HepG2 (cell line): ENCODE measurements around the gene FAM219B. TPM values are rescaled to one million over a fixed set of nuclear protein-coding genes. Genes with fewer than 3 reads are reported as not detected.
A peak's percentile ranks its signal among the peaks of the same experiment; 100 is the strongest.

Source experiments
- ATAD3A ChIP-seq: sonication (generic); formaldehyde crosslinking; IDR thresholded peaks from 2 replicates; pipeline ENCODE4 v1.4.0; 2020; ENCODE audit warnings: missing genetic modification reagents
- CEBPG ChIP-seq: IDR thresholded peaks from 2 replicates; pipeline ENCODE4 v1.6.1; 2016
- GPN1 ChIP-seq: sonication (generic); formaldehyde crosslinking; IDR thresholded peaks from 2 replicates; pipeline ENCODE4 v1.5.1; 2020; ENCODE audit warnings: missing genetic modification reagents, borderline replicate concordance
- HOXD1 ChIP-seq: sonication (generic); formaldehyde crosslinking; IDR thresholded peaks from 2 replicates; pipeline ENCODE4 v1.5.0; 2020; ENCODE audit warnings: missing genetic modification reagents
- KLF6 ChIP-seq: IDR thresholded peaks from 2 replicates; pipeline ENCODE4 v1.8.0; 2016; ENCODE audit warnings: missing biosample characterization, missing genetic modification reagents
- MIER2 ChIP-seq: IDR thresholded peaks from 2 replicates; pipeline ENCODE4 v1.6.1; 2016; ENCODE audit warnings: missing biosample characterization, missing genetic modification reagents
- NFIC ChIP-seq: IDR thresholded peaks from 2 replicates; pipeline ENCODE4 v1.6.1; 2012; ENCODE audit warnings: mild to moderate bottlenecking, low read length, inconsistent platforms
- SRSF9 ChIP-seq: fragments of 200-400 bp; formaldehyde crosslinking; IDR thresholded peaks from 2 replicates; pipeline ENCODE4 v1.6.1; 2018; ENCODE audit warnings: borderline replicate concordance, mild to moderate bottlenecking, low read depth, low read length; ENCODE audit not compliant: insufficient read depth, poor library complexity, severe bottlenecking
- ZNF547 ChIP-seq: sonication (generic); formaldehyde crosslinking; IDR thresholded peaks from 2 replicates; pipeline ENCODE4 v1.5.1; 2020; ENCODE audit warnings: mild to moderate bottlenecking, missing genetic modification reagents
- ZNF781 ChIP-seq: sonication (generic); formaldehyde crosslinking; IDR thresholded peaks from 2 replicates; pipeline ENCODE4 v1.5.1; 2020; ENCODE audit warnings: borderline replicate concordance, mild to moderate bottlenecking, missing genetic modification reagents; ENCODE audit errors: not compliant biosample characterization
- ZSCAN22 ChIP-seq: sonication (generic); formaldehyde crosslinking; IDR thresholded peaks from 2 replicates; pipeline ENCODE4 v1.4.0; 2020; ENCODE audit warnings: mild to moderate bottlenecking, missing genetic modification reagents
- polyA plus RNA-seq, 8 experiments: library from polyadenylated mRNA; depleted of rRNA in 3 of 8; stranded (reverse) in 7 of 8; unstranded in 1 of 8; fragments of >200 nt; fragmentation: Illumina TruSeq in 4 of 8; extraction: Trizol in 4 of 8; gene quantifications; 2 replicates each; pipeline versions ENCODE4 v1.2.1 to v1.2.3, GENCODE V29; 2011 to 2016; ENCODE audit warnings: low read depth in 4 of 8, missing spikeins in 1 of 8, mixed read lengths in 1 of 8; ENCODE audit not compliant: insufficient read depth in 1 of 8
- total RNA-seq, 5 experiments: library from RNA; depleted of rRNA; stranded (reverse); fragments of >200 nt; fragmentation: Illumina TruSeq; extraction: Trizol; gene quantifications; 2 replicates each; pipeline ENCODE4 v1.2.3, GENCODE V29; 2016; ENCODE audit warnings: low read depth in 1 of 5
- TF ChIP-seq, protein P1 (sequence below): sonication (generic); formaldehyde crosslinking; IDR thresholded peaks from 2 replicates; pipeline ENCODE4 v1.5.0; 2020; ENCODE audit warnings: mild to moderate bottlenecking, missing genetic modification reagents, borderline replicate concordance
- TF ChIP-seq, protein P2 (sequence below): sonication (generic); formaldehyde crosslinking; IDR thresholded peaks from 2 replicates; pipeline ENCODE4 v1.4.0; 2020; ENCODE audit warnings: missing genetic modification reagents
- TF ChIP-seq, protein P3 (sequence below): sonication (generic); formaldehyde crosslinking; IDR thresholded peaks from 2 replicates; pipeline ENCODE4 v1.4.0; 2020; ENCODE audit warnings: missing genetic modification reagents, borderline replicate concordance
- TF ChIP-seq, protein P4 (sequence below): sonication (generic); formaldehyde crosslinking; IDR thresholded peaks from 2 replicates; pipeline ENCODE4 v1.9.0; 2021; ENCODE audit warnings: missing genetic modification reagents, mild to moderate bottlenecking, borderline replicate concordance

Gene FAM219B
- total and polyA plus RNA-seq, 2 of the 13 experiments (the other 11 are each of a cell fraction or from before 2014, with no cell fraction given) = 36.6 to 50.2 TPM

DNA sequence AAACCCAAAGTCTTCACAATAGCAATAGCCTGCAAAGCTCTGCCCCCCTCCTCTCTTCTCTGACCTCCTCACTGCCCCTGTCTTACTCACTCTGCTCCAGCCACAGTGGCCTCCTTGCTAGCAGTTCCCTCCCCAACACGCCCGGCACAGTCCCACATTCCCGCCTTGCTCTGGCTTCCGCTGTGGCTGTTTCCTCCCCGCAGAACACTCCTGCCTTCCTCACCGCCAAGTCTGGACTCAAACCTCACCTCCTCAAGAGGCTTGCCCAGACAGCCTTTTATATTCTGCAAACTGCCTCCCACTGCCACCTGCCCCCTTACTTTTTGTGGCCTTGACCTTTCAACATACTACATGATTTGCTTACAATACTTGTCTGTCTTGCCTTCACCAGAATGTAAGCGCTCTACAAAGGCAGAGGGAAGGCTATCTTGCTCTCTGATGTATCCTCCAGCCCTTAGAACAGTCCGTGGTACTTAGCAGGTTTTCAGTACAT is 17.2 kb downstream of the FAM219B start (continued):
- TF ChIP-seq, protein P1, sequence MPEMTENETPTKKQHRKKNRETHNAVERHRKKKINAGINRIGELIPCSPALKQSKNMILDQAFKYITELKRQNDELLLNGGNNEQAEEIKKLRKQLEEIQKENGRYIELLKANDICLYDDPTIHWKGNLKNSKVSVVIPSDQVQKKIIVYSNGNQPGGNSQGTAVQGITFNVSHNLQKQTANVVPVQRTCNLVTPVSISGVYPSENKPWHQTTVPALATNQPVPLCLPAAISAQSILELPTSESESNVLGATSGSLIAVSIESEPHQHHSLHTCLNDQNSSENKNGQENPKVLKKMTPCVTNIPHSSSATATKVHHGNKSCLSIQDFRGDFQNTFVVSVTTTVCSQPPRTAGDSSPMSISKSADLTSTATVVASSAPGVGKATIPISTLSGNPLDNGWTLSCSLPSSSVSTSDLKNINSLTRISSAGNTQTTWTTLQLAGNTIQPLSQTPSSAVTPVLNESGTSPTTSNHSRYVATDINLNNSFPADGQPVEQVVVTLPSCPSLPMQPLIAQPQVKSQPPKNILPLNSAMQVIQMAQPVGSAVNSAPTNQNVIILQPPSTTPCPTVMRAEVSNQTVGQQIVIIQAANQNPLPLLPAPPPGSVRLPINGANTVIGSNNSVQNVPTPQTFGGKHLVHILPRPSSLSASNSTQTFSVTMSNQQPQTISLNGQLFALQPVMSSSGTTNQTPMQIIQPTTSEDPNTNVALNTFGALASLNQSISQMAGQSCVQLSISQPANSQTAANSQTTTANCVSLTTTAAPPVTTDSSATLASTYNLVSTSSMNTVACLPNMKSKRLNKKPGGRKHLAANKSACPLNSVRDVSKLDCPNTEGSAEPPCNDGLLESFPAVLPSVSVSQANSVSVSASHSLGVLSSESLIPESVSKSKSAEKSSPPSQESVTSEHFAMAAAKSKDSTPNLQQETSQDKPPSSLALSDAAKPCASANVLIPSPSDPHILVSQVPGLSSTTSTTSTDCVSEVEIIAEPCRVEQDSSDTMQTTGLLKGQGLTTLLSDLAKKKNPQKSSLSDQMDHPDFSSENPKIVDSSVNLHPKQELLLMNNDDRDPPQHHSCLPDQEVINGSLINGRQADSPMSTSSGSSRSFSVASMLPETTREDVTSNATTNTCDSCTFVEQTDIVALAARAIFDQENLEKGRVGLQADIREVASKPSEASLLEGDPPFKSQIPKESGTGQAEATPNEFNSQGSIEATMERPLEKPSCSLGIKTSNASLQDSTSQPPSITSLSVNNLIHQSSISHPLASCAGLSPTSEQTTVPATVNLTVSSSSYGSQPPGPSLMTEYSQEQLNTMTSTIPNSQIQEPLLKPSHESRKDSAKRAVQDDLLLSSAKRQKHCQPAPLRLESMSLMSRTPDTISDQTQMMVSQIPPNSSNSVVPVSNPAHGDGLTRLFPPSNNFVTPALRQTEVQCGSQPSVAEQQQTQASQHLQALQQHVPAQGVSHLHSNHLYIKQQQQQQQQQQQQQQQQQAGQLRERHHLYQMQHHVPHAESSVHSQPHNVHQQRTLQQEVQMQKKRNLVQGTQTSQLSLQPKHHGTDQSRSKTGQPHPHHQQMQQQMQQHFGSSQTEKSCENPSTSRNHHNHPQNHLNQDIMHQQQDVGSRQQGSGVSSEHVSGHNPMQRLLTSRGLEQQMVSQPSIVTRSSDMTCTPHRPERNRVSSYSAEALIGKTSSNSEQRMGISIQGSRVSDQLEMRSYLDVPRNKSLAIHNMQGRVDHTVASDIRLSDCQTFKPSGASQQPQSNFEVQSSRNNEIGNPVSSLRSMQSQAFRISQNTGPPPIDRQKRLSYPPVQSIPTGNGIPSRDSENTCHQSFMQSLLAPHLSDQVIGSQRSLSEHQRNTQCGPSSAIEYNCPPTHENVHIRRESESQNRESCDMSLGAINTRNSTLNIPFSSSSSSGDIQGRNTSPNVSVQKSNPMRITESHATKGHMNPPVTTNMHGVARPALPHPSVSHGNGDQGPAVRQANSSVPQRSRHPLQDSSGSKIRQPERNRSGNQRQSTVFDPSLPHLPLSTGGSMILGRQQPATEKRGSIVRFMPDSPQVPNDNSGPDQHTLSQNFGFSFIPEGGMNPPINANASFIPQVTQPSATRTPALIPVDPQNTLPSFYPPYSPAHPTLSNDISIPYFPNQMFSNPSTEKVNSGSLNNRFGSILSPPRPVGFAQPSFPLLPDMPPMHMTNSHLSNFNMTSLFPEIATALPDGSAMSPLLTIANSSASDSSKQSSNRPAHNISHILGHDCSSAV = no peak
- TF ChIP-seq ATAD3A (CRISPR knock-in tag) (no peak), ZSCAN22 (CRISPR knock-in tag) (no peak; the same call in 1 of the 2 replicates), ZNF781 (CRISPR knock-in tag) (peak; percentile 31), KLF6 (CRISPR knock-in tag) (no peak), ZNF547 (CRISPR knock-in tag) (no peak), GPN1 (CRISPR knock-in tag) (no peak), NFIC (no peak), HOXD1 (no peak), MIER2 (no peak), SRSF9 (no peak), CEBPG (CRISPR knock-in tag) (no peak)
- TF ChIP-seq, protein P2, sequence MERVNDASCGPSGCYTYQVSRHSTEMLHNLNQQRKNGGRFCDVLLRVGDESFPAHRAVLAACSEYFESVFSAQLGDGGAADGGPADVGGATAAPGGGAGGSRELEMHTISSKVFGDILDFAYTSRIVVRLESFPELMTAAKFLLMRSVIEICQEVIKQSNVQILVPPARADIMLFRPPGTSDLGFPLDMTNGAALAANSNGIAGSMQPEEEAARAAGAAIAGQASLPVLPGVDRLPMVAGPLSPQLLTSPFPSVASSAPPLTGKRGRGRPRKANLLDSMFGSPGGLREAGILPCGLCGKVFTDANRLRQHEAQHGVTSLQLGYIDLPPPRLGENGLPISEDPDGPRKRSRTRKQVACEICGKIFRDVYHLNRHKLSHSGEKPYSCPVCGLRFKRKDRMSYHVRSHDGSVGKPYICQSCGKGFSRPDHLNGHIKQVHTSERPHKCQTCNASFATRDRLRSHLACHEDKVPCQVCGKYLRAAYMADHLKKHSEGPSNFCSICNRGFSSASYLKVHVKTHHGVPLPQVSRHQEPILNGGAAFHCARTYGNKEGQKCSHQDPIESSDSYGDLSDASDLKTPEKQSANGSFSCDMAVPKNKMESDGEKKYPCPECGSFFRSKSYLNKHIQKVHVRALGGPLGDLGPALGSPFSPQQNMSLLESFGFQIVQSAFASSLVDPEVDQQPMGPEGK (CRISPR knock-in tag) = no peak
- TF ChIP-seq, protein P3, sequence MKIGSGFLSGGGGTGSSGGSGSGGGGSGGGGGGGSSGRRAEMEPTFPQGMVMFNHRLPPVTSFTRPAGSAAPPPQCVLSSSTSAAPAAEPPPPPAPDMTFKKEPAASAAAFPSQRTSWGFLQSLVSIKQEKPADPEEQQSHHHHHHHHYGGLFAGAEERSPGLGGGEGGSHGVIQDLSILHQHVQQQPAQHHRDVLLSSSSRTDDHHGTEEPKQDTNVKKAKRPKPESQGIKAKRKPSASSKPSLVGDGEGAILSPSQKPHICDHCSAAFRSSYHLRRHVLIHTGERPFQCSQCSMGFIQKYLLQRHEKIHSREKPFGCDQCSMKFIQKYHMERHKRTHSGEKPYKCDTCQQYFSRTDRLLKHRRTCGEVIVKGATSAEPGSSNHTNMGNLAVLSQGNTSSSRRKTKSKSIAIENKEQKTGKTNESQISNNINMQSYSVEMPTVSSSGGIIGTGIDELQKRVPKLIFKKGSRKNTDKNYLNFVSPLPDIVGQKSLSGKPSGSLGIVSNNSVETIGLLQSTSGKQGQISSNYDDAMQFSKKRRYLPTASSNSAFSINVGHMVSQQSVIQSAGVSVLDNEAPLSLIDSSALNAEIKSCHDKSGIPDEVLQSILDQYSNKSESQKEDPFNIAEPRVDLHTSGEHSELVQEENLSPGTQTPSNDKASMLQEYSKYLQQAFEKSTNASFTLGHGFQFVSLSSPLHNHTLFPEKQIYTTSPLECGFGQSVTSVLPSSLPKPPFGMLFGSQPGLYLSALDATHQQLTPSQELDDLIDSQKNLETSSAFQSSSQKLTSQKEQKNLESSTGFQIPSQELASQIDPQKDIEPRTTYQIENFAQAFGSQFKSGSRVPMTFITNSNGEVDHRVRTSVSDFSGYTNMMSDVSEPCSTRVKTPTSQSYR (CRISPR knock-in tag) = no peak
- TF ChIP-seq, protein P4, sequence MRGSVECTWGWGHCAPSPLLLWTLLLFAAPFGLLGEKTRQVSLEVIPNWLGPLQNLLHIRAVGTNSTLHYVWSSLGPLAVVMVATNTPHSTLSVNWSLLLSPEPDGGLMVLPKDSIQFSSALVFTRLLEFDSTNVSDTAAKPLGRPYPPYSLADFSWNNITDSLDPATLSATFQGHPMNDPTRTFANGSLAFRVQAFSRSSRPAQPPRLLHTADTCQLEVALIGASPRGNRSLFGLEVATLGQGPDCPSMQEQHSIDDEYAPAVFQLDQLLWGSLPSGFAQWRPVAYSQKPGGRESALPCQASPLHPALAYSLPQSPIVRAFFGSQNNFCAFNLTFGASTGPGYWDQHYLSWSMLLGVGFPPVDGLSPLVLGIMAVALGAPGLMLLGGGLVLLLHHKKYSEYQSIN (CRISPR knock-in tag) = no peak
